LNCAP (cell line): ENCODE results near the gene SPOCK2.

Experiments used
- TF ChIP-seq, protein P1 (sequence below): fragments of 450-650 bp; IDR thresholded peaks from 2 replicates; pipeline ENCODE4 v1.5.1; 2017; ENCODE audit warnings: mild to moderate bottlenecking

SPOCK2 gene

DNA sequence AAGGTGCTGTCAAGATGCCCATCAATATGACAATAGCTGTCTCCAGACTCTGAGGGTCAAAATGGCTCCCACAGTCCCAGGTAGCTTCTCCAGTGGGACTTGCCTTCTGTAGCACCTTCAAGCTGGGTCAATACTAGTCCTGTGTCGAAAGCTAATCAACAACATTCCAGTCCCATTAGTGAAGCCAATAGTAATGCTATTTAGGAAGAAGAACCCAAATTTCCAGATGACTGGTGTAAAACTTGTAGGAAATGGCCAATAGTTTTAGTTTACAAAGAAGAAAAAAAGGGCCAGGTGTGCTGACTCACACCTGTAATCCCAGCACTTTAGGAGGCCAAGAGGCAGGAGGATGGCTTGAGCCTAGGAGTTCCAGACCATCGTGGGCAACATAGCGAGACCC is 2.0 kb upstream of the SPOCK2 start:
- TF ChIP-seq, protein P1, sequence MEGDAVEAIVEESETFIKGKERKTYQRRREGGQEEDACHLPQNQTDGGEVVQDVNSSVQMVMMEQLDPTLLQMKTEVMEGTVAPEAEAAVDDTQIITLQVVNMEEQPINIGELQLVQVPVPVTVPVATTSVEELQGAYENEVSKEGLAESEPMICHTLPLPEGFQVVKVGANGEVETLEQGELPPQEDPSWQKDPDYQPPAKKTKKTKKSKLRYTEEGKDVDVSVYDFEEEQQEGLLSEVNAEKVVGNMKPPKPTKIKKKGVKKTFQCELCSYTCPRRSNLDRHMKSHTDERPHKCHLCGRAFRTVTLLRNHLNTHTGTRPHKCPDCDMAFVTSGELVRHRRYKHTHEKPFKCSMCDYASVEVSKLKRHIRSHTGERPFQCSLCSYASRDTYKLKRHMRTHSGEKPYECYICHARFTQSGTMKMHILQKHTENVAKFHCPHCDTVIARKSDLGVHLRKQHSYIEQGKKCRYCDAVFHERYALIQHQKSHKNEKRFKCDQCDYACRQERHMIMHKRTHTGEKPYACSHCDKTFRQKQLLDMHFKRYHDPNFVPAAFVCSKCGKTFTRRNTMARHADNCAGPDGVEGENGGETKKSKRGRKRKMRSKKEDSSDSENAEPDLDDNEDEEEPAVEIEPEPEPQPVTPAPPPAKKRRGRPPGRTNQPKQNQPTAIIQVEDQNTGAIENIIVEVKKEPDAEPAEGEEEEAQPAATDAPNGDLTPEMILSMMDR, result no peak

DNA sequence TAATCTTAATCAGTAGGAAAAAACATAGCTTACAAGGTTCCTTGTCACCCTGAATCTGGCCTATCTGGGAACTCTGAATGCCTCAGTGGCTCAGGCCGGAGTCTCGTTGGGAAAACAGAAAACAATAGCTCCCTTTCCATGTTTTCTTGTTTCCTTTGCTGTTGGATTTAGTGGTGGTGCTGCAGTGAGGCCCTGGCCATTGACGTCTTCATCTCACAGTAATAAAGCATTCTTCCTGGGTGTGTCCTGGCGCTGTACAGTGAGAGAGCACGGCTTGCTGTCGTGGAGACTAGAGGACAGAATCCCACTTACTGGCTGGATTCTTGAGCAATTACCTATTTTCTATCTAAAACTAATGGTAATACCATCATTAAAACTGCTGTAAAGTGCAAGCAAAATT is 1.3 kb upstream of the SPOCK2 start:
- TF ChIP-seq, protein P1, result no peak

DNA sequence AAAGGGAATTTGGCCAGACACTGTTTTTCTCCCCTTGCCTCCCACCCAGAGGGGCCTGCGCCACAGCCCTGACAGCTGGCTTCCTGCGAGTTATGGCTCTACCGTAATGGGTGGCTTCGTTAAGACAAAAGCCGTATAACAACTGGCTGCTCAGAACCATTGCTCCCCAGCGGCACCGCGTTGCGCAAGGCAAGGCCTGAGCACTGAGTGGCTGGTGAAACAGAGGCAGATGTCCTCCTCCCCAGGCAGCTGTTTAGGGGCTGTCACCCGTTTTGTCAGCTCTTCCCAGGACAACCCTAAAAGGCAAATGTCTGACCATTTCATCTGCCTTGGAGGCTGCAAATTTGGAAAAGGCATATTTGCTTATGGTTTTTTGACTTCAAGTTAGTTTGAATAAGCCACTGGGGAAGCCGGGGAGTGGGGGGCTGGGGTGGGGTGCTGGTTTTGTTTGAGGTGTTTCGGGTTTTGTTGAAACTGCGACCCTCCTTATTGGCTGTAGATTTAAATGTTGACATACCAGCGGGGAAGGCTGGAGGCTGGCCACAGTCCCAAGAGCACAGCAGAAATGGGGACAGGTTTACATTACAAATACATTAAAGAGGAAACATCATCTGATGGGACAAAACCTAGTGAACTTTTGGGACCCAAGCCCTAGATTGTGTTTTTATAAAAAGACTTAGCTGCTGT is 681 bp upstream of the SPOCK2 start:
- TF ChIP-seq, protein P1, result no peak

DNA sequence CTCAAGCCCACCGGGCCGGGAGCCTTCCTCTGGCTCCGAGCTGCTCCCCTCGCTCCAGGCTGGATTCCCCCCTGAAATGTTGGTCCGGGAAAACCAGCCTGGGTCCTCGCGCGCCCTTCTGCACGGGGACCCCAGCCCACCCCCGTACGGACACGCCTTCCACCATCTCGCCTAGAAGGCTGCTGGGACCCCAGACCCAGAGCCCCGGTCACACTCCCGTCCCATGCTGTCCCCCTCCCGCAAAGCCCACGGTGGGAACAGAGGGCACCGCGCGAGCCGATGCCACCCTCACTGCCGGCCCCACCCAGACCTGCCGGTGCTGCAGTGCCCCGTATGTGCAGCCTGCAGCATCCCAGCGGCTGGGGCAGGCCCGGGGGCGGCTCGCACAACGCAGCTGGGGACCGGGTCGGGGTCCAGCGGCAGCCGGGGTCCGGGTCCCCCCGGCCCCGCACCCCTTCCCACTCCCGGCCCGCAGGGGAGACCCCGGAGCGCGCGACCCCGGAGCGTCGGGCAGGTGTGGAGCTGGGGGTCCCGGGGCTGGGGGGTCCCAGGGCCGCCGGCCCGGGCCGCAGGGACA is 871 bp downstream of the SPOCK2 start:
- TF ChIP-seq, protein P1, result no peak

DNA sequence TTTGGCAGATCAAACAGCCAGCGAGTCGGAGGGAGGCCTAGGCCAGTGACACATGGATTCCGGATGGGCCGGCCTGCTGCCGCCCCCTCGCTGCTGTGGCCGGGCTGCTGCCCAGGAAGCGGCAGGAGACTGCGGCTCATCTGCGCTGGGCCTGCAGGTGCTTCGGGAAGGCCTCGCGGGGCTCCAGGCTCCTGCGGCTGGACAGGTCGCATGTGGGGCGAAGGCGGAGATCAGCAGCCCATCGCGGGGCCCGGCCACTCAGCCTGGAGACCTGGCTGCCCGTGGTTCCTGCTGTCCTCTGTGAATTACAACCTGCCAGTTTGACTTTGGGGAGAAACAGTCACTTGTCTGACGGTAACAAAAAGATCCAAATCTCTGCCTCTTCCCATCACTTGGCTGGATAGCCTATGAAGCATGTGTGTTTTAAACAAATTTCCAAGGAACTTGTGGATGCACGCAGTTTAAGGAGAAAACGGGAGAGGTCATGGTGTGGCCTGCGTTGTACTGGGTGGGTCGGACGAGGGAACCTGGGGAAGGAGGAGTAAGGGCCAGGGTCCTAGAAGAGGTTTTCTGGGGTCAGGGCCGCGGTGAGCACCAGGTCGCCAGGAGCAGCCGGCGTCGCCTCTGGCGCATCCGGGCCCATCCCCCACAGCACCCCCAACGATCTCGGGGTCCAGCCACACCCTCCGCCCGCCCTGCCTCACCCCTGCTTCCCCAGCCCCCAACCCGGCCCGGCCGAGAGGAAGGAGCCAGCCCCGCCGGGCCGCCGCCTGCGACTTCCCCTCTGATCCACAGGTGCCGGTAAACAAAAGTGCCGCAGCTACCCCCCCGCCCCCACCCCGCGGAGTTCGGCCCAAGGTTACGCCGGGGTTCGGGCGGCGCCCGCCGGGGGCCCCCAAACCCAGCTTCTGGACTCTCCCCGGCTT is 1.6 kb downstream of the SPOCK2 start:
- TF ChIP-seq, protein P1, result no peak

DNA sequence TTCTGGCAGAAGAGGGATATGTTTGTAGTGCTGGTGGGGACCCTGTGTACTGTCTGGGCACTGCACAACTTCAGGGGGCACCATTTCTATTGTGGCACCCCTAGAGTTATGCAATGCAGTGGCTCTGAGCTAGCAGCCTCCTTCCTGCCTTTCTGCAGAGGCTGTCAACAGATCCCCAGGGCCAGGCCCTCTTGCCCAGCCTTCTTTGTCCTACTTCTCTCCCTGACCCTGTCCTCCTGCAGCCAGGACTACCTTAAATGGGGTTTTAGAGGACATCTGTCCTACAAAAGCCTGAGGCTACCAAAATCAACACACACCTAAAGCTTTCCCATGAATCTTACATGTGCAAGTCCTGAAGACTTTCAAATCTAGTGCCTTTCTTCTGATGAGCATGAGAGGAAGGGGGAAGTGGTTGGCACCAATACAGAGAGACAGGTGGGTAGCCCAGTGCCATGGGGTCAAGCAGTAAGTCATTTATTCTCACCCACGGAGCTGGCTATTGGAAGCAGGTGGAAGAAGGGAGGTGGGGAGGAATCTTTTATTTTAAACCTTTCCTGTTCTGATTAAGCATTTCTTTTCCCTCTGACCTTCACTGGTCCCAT is 2.4 kb downstream of the SPOCK2 start:
- TF ChIP-seq, protein P1, result no peak

DNA sequence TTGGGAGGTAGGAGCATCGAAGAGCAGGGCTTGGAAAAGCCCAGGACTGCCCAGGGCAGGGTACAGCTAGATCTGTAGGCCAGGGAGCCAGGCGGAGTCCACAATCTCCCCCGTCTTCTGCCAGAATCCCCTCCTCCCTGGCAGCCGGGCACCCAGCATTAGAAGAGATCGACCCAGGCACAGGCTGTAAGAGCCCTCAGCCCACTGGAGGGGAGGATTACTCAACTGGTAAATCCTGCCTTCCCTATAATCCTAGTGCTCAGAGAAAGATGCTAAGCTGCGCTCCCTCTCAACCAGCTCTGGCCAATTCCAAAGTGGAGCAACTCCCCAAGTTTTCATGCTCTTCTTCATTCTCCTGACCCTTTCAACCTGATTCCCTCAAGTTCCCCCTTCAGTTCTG is 3.2 kb downstream of the SPOCK2 start:
- TF ChIP-seq, protein P1, result no peak
